Panc1 (cell line): Measurements from ENCODE around the gene ERCC1.

Experiments used
- SIN3A ChIP-seq: IDR thresholded peaks from 2 replicates; pipeline ENCODE4 v1.6.1; 2012; ENCODE audit warnings: low read depth, mild to moderate bottlenecking, low read length, moderate library complexity, borderline replicate concordance; ENCODE audit not compliant: insufficient read depth
- TCF7L2 ChIP-seq: IDR thresholded peaks from 2 replicates; pipeline ENCODE4 v1.6.1; 2011; ENCODE audit warnings: mild to moderate bottlenecking, low read depth, low read length, inconsistent platforms
- TF ChIP-seq, protein P1 (sequence below): fragments of 450-650 bp; IDR thresholded peaks from 2 replicates; pipeline ENCODE4 v1.5.1; 2017; ENCODE audit warnings: mild to moderate bottlenecking

DNA sequence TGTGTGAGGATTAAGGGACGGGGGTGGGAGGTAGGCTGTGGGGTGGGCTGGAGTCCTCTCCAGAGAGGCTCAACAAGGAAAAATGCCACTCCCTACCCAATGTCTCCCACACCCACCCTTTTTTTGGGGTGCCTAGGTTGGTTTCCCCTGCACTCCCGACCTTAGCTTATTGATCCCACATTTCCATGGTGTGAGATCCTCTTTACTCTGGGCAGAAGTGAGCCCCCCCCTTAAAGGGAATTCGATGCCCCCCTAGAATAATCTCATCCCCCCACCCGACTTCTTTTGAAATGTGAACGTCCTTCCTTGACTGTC lies 49.6 kb upstream of the ERCC1 start:
- TF ChIP-seq, protein P1, sequence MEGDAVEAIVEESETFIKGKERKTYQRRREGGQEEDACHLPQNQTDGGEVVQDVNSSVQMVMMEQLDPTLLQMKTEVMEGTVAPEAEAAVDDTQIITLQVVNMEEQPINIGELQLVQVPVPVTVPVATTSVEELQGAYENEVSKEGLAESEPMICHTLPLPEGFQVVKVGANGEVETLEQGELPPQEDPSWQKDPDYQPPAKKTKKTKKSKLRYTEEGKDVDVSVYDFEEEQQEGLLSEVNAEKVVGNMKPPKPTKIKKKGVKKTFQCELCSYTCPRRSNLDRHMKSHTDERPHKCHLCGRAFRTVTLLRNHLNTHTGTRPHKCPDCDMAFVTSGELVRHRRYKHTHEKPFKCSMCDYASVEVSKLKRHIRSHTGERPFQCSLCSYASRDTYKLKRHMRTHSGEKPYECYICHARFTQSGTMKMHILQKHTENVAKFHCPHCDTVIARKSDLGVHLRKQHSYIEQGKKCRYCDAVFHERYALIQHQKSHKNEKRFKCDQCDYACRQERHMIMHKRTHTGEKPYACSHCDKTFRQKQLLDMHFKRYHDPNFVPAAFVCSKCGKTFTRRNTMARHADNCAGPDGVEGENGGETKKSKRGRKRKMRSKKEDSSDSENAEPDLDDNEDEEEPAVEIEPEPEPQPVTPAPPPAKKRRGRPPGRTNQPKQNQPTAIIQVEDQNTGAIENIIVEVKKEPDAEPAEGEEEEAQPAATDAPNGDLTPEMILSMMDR: no peak
- TF ChIP-seq TCF7L2 (no peak), SIN3A (no peak)
